Glutamatergic neuron (in vitro differentiated cells): Measurements from ENCODE around the gene CEP72. TPM values are rescaled to one million over a fixed set of nuclear protein-coding genes. Genes with fewer than 3 reads are reported as not detected.
A peak's percentile ranks its signal among the peaks of the same experiment; 100 is the strongest.
"Not testable (repeated sequence)": the region's sequence is repeated elsewhere in the genome, so short reads cannot be mapped to it uniquely, and the experiment has no call there.

Experiments
- DNase-seq: peaks from one replicate; pipeline ENCODE4 v3.0.0; 2022
- H3K27ac Mint-ChIP-seq: one replicate; pipeline ENCODE4 v1.8.0; 2020; ENCODE audit warnings: mild to moderate bottlenecking, mixed read lengths, inconsistent platforms; ENCODE audit not compliant: unreplicated experiment
- H3K27me3 Mint-ChIP-seq: one replicate; pipeline ENCODE4 v1.8.0; 2020; ENCODE audit warnings: mild to moderate bottlenecking, moderate library complexity, mixed read lengths, inconsistent platforms; ENCODE audit not compliant: unreplicated experiment
- H3K36me3 Mint-ChIP-seq: one replicate; pipeline ENCODE4 v1.8.0; 2020; ENCODE audit warnings: mild to moderate bottlenecking, mixed read lengths, inconsistent platforms; ENCODE audit not compliant: unreplicated experiment
- H3K4me1 Mint-ChIP-seq: one replicate; pipeline ENCODE4 v1.8.0; 2020; ENCODE audit warnings: mild to moderate bottlenecking, low read depth, mixed read lengths, inconsistent platforms; ENCODE audit not compliant: unreplicated experiment
- H3K4me3 Mint-ChIP-seq: one replicate; pipeline ENCODE4 v1.8.0; 2020; ENCODE audit warnings: mild to moderate bottlenecking, mixed read lengths, inconsistent platforms; ENCODE audit not compliant: unreplicated experiment
- H3K9me3 Mint-ChIP-seq: one replicate; pipeline ENCODE4 v1.8.0; 2020; ENCODE audit warnings: mild to moderate bottlenecking, moderate library complexity, mixed read lengths, inconsistent platforms; ENCODE audit not compliant: unreplicated experiment
- total RNA-seq: library from RNA; stranded (reverse); fragmentation: NEBNext Ultra II Directional; extraction: Animal tissue kit (Norgen Biotek cat#: 25700); gene quantifications from one replicate; pipeline ENCODE4 v1.2.1, GENCODE V29; 2021; ENCODE audit not compliant: unreplicated experiment
- TF ChIP-seq, protein P1 (sequence below): fragments of 200-600 bp; sonication (generic); IDR thresholded peaks from one replicate; pipeline ENCODE4 v1.5.0; 2021; ENCODE audit not compliant: partially characterized antibody, unreplicated experiment

The CEP72 gene
- total RNA-seq, 1 donor from 2014 or later = 43.9 TPM

DNA sequence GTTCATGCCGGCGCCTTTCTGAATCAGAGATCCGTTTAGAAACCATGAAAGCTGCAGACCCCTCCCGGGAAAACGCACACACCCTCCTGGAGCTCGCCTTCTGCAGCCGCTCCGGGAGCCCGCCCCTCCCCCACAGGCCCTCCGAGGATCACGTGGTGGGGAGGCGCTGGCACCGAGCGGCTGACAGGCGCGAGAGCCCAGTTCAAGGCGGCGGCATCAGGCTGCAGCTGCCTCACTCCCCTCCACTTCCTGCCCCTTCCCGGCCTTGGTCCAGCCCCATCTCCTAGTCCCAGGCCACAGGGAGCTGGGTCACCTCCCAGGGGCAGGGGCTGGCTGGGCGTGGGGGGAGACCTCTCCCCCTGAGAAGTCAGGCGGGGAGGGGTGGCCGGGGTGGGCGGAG is 78.9 kb downstream of the CEP72 start:
- not testable (repeated sequence) for H3K36me3 Mint-ChIP-seq, H3K27ac Mint-ChIP-seq, H3K4me3 Mint-ChIP-seq, H3K4me1 Mint-ChIP-seq, H3K9me3 Mint-ChIP-seq, H3K27me3 Mint-ChIP-seq
- DNase-seq = peak; percentile 69

DNA sequence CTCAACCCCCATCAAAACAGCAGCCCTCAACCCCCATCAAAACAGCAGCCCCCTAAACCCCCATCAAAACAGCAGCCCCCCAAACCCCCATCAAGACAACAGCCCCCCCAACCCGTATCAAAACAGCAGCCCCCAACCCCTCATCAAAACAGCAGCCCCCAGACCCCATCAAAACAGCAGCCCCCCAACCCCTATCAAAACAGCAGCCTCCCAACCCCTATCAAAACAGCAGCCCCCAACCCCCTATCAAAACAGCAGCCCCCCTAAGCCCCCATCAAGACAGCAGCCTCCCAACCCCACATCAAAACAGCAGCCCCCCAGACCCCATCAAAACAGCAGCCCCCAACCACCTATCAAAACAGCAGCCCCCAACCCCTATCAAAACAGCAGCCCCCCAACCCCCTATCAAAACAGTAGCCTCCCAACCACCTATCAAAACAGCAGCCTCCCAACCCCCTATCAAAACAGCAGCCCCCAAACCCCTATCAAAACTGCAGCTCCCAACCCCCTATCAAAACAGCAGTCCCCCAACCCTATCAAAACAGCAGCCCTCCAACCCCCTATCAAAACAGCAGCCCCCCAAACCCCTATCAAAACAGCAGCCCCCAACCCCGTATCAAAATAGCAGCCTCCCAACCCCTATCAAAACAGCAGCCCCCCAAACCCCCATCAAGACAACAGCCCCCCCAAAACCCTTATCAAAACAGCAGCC is 79.8 kb downstream of the CEP72 start:
- Mint-ChIP-seq H3K4me1 (no peaks in the 10 kb centered on the region), H3K4me3 (peak overlapping the region; percentile 84), H3K27me3 (peaks cover 2% of the 10 kb centered on the region)

DNA sequence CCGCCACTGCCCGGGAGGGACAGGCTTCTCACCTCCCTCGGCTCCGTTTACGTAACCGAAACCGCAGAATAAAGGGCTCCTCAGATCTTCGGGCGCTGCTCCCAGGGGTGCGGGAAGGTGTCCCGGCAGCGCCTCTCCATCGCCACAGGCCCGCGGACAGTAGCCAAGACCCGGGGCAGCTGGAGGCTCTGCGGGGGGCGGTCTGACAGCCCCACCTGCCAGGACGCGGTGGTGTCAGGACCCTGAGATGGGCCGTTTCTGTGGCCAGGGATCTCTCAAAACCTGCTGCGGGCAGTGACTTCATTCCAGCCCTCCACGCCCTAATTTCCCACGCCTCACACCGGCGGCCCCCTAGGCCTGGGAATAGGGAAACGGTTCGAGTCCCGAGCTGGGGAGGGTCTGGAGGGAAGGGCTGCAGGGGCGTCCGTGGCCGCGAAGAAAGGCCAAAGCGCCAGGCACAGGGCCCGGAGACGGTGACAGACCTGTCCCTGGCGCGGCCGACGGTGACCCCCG is 80.4 kb downstream of the CEP72 start:
- not testable (repeated sequence) for H3K4me1 Mint-ChIP-seq, H3K27me3 Mint-ChIP-seq, H3K9me3 Mint-ChIP-seq
- Mint-ChIP-seq H3K4me3 (peak overlapping the region; percentile 55), H3K27ac (peak overlapping the region; percentile 43), H3K36me3 (peaks cover 10% of the 10 kb centered on the region)
- DNase-seq = peak; percentile 64

More for the DNA sequence above, 79.8 kb downstream of the CEP72 start:
- peaks cover 4% of the 10 kb centered on the region for H3K36me3 Mint-ChIP-seq
- TF ChIP-seq, protein P1, sequence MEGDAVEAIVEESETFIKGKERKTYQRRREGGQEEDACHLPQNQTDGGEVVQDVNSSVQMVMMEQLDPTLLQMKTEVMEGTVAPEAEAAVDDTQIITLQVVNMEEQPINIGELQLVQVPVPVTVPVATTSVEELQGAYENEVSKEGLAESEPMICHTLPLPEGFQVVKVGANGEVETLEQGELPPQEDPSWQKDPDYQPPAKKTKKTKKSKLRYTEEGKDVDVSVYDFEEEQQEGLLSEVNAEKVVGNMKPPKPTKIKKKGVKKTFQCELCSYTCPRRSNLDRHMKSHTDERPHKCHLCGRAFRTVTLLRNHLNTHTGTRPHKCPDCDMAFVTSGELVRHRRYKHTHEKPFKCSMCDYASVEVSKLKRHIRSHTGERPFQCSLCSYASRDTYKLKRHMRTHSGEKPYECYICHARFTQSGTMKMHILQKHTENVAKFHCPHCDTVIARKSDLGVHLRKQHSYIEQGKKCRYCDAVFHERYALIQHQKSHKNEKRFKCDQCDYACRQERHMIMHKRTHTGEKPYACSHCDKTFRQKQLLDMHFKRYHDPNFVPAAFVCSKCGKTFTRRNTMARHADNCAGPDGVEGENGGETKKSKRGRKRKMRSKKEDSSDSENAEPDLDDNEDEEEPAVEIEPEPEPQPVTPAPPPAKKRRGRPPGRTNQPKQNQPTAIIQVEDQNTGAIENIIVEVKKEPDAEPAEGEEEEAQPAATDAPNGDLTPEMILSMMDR = no peak
- H3K27ac Mint-ChIP-seq = peak overlapping the region; percentile 43
- DNase-seq = no peak
- peaks cover 2% of the 10 kb centered on the region for H3K9me3 Mint-ChIP-seq

DNA sequence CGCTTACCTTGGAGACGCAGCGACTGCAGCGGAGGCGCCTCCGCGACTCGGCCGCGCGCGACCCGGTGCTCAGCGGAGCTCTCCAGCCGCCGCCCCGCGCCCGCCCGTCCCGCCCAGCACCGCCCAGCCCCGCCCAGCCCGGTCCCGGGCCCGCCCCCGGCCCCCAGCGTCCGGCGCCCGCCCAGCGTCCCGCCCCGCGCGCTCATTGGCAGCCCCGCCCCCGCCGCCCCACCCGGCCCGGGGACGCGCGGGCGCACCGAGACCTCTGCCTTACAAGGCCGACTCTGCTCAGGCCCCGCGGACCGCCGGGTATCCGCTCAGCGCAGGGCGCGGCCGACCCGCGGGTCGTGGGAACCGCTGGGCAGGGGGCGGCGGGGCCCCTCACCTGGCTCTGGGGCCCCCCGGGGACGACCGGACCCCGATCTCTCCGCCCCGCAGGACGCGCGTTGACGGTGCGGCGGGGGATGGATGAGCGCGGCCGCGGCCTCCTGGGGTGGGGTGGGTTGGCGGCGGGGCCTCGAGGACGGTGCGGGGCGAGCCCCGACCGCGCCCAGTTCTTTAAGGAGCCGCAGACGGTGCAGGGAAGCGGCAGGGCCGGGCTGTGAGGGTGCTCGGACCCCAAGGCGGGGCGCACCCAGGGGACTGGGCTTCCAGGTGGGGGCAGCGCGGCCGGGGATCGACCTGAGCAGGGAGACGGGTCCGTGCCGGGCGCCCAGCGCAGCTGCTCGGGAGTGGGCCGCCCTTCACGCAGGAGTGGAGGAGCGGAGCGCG is 81.3 kb downstream of the CEP72 start, which contains the start of gene TPPP:
TPPP (minus strand) TSS at position 82 of the 771 bp plus-strand sequence. CDS start 15,292 bp downstream, outside the sequence.
- not testable (repeated sequence) for H3K9me3 Mint-ChIP-seq, H3K27me3 Mint-ChIP-seq, H3K4me1 Mint-ChIP-seq
- H3K27ac Mint-ChIP-seq = peak within 1 kb of the TSS; percentile 43
- peak; percentile 89 for DNase-seq
- peaks cover 15% of the 10 kb centered on the region for H3K36me3 Mint-ChIP-seq
- H3K4me3 Mint-ChIP-seq = peak within 1 kb of the TSS; percentile 84

DNA sequence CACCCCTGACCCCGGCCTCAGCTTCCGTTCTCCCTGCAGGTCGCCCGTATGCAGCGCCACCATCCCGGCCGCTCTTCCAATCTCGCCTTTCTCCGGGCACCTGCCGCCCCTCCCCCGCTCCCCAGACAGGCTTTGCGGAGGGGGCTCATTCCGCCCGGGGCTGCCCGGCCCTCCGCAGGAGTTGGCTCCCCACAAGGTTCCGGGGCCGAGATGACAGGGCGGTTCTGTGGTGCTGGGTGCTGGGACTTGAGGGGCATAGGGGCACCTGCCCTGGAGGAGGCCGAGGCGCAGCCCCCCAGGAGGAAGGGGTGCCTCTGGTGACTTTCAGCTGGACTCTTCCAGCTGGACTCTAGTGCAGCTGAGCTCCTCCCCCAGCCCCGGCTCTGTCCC is 81.9 kb downstream of the CEP72 start:
- DNase-seq, H3K9me3 Mint-ChIP-seq, H3K4me3 Mint-ChIP-seq, H3K27ac Mint-ChIP-seq, H3K27me3 Mint-ChIP-seq, H3K4me1 Mint-ChIP-seq: not testable (repeated sequence)
- H3K36me3 Mint-ChIP-seq = peaks cover 21% of the 10 kb centered on the region

DNA sequence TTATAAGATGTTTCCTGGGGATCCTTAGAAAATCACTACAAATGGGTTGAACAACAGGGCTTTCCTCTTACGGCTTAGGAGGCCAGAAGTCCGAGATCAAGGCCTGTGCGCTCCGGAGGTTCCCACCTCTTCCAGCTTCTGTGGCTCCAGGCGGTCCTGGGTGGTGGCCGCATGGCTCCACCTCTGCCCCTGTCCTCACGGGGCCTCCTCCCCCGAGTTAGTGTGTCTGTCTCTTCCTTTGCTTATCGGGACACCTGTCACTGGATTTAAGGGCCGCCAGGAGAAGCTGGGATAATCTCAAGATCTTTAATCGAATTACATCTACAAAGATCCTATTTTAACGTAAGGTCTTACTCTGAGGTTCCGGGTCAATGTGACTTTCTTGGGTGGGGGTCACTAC is 83.3 kb downstream of the CEP72 start:
- not testable (repeated sequence) for H3K4me3 Mint-ChIP-seq, H3K4me1 Mint-ChIP-seq, H3K27me3 Mint-ChIP-seq, DNase-seq, H3K9me3 Mint-ChIP-seq, H3K27ac Mint-ChIP-seq
- H3K36me3 Mint-ChIP-seq = peaks cover 24% of the 10 kb centered on the region

DNA sequence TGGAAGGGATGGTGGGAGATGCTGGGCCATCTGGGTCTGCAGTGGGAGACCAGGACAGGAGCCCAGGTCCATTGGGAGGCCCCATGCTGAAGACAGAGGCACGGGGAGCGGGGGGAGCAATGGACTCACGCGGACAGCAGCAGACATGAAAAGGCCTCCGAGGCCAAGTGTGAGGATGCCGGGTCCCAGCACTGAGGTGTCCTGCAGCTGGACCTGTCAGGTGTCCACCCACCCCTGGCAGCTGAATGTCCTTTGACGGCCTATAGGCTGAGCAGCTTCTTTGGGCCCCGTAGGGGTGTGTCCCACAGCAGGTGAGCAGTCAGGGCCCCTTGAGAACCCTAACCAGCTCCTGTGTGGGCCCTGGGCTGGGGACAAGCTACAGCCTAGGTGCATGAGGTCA is 84.1 kb downstream of the CEP72 start:
- not testable (repeated sequence) for H3K9me3 Mint-ChIP-seq, H3K4me1 Mint-ChIP-seq, H3K27ac Mint-ChIP-seq, DNase-seq, H3K4me3 Mint-ChIP-seq, H3K27me3 Mint-ChIP-seq
- H3K36me3 Mint-ChIP-seq = peaks cover 28% of the 10 kb centered on the region

DNA sequence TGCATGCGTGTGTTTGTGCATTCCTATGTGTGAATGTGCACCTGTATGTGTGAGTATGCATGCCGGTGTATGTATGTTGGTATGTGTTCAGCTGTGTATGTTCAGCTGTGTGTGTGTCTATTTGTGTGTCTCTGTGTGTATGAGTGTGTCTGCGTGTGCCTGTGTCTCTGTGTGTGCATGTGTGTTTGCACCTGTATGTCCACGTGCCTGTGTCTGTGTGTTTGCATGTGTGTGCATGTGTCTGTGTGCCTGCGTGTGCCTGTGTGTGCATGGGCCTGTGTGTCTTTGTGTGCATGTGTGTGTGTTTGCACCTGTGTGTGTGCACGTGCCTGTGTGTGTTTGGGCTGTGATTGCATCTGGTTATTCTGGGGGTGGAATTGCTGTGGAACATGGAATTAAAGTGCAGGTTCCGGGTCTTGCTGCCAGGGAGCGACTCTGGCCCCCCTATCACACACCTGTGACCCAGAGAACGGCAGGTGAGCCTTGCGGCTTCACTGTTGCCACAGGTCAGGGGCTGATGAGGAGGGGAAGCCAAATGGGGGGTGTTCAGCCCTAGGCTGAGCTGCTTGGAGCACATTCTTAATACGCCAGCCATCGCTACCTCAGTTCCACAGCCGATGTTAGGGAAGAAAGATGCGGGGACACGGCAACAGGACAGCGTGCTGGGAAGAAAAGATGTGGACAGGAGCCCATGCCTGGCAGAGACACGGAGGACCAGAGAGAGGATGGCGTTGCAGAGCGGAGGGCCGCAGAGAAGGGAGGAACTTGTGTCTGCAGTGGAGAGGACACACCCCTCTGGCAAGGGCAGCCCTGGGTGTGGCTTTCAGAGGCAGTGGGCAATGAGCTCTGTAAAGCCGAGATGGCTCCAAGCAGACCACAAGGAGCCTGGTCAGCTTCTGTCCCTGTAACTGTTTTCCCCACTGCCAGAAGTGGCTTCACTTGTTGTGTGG is 84.9 kb downstream of the CEP72 start:
- H3K4me1 Mint-ChIP-seq, H3K27ac Mint-ChIP-seq, H3K9me3 Mint-ChIP-seq, DNase-seq, H3K27me3 Mint-ChIP-seq, H3K4me3 Mint-ChIP-seq: not testable (repeated sequence)
- H3K36me3 Mint-ChIP-seq = peaks cover 28% of the 10 kb centered on the region
